Measurements from ENCODE around the gene INSL6. TPM values are rescaled to one million over a fixed set of nuclear protein-coding genes. Genes with fewer than 3 reads are reported as not detected.

The INSL6 gene, protein sequence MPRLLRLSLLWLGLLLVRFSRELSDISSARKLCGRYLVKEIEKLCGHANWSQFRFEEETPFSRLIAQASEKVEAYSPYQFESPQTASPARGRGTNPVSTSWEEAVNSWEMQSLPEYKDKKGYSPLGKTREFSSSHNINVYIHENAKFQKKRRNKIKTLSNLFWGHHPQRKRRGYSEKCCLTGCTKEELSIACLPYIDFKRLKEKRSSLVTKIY
- not detected for total RNA-seq

DNA sequence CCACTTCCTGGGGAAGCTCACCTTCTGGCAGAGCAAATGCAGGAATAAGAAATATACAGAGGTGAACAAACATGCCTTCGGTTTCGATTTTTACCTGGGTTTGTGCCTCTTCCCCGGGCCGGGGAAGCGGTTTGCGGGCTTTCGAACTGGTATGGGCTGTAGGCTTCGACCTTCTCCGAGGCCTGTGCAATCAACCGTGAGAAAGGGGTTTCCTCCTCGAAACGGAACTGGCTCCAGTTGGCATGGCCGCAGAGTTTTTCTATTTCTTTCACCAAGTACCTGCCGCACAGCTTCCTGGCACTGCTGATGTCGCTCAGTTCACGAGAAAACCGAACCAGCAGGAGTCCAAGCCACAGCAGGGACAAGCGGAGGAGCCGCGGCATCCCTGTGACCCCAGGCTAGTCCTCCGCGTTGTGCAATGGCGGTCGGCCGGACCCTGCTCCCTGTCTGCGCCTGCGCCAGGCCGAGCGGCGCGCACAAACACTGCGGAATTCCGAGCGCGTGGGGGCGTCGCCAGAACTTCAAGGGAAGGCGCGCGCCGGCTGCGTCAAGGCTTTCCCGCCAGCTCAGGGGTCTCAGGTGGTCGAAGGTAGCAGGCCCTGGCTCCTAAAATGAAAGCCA lies at the start of gene INSL6:
TSS of gene INSL6 (minus strand) at position 420 of the 621 bp plus-strand sequence. CDS start at position 383, 37 bp downstream.
- H3K4me3 ChIP-seq (ENCODE audit: low read depth, poor library complexity, severe bottlenecking): no peak within 1 kb of the TSS
- intact Hi-C loops (cut with DNase I; ENCODE audit: low total_unique reads): no loop called here
- DNase-seq (ENCODE audit: low spot score in 2 of 2): no peak
- 93 to 94% methylated on average over 44 of the region's 44 CpGs for WGBS, 2 donors
- TF ChIP-seq POLR2A (IDR thresholded peaks at IDR 0.05): no peak
- TF ChIP-seq, protein P1, sequence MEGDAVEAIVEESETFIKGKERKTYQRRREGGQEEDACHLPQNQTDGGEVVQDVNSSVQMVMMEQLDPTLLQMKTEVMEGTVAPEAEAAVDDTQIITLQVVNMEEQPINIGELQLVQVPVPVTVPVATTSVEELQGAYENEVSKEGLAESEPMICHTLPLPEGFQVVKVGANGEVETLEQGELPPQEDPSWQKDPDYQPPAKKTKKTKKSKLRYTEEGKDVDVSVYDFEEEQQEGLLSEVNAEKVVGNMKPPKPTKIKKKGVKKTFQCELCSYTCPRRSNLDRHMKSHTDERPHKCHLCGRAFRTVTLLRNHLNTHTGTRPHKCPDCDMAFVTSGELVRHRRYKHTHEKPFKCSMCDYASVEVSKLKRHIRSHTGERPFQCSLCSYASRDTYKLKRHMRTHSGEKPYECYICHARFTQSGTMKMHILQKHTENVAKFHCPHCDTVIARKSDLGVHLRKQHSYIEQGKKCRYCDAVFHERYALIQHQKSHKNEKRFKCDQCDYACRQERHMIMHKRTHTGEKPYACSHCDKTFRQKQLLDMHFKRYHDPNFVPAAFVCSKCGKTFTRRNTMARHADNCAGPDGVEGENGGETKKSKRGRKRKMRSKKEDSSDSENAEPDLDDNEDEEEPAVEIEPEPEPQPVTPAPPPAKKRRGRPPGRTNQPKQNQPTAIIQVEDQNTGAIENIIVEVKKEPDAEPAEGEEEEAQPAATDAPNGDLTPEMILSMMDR (IDR thresholded peaks at IDR 0.05): no peak

DNA sequence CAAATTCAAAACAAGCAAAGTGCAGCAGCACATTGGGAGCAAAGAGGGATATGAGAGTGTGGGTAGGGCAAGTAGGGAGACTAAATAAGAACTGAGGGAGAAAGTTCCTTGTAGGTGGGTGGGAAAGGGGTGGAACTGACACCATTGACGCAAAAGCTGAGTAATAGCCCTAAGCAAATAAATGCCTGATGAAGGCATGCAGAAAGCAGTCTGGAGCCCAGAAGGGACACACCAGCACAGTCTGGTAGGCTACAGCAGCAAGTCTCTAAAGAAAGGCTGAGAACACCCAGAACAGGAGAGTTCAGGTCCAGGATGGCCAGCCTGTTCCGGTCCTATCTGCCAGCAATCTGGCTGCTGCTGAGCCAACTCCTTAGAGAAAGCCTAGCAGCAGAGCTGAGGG lies 45.8 kb upstream of the INSL6 start, which contains the start of gene INSL4:
TSS of gene INSL4 (plus strand) at position 208 of the 400 bp plus-strand sequence. CDS start at position 313, 105 bp downstream.
- TF ChIP-seq, protein P1 (IDR thresholded peaks at IDR 0.05): no peak
- TF ChIP-seq POLR2A (IDR thresholded peaks at IDR 0.05): no peak
- intact Hi-C loops (cut with DNase I; ENCODE audit: low total_unique reads): no loop called here
- WGBS, 2 donors: 70 to 85% methylated on average over 2 of the region's 2 CpGs

DNA sequence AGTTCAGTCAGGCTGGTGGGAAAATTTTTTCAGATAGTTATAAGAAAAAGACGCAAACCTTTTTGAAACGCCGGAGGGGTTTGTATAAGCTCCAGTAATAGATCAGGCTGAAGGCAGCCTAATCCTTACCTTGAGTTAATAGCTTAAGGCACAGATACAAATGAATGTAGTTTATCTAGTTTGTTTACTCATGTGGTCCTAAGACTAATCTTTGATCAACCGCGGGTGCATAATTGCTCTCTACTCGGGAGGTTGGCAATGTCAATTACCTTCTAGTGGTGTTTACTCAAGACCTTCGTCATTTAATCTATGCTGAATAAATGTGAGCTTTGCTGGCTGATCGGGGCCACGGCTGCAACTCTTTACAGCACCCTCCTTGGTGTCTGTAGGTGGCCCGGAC lies 45.1 kb upstream of the INSL6 start:
- 54 to 55% methylated on average over 10 of the region's 10 CpGs for WGBS, 2 donors
- no peak for DNase-seq (ENCODE audit: low spot score in 2 of 2)
- H3K4me3 ChIP-seq (ENCODE audit: low read depth, poor library complexity, severe bottlenecking): no peak overlapping the region
- TF ChIP-seq, protein P1 (IDR thresholded peaks at IDR 0.05): no peak
- no peak for TF ChIP-seq POLR2A (IDR thresholded peaks at IDR 0.05)
- intact Hi-C loops (cut with DNase I; ENCODE audit: low total_unique reads): no loop called here

More for the DNA sequence above, 45.8 kb upstream of the INSL6 start, which contains the start of gene INSL4:
- no peak for DNase-seq (ENCODE audit: low spot score in 2 of 2)
- no peak within 1 kb of the TSS for H3K4me3 ChIP-seq (ENCODE audit: low read depth, poor library complexity, severe bottlenecking)

DNA sequence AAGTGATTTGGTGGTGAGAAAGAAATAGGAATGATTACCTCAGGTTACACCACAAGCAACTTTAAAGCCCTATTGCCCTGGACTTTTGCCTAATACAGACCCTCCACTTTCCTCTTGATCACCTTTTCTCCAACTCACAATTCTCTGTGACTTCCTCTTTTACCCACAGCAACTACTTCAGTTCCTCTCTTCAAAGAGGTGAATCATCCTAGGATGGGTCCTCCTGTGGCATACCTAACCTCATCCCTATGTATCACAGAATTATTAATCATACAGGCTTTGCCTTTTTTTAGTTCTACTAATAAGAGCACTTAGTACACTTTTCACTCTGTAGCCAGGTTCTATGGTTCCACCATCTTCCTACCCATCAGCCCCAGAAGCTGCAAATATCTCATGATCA lies 19.6 kb upstream of the INSL6 start:
- TF ChIP-seq, protein P1 (IDR thresholded peaks at IDR 0.05): no peak
- TF ChIP-seq POLR2A (IDR thresholded peaks at IDR 0.05): no peak
- intact Hi-C loops (cut with DNase I; ENCODE audit: low total_unique reads): no loop called here
- DNase-seq (ENCODE audit: low spot score in 2 of 2): no peak
- H3K4me3 ChIP-seq (ENCODE audit: low read depth, poor library complexity, severe bottlenecking): no peak overlapping the region

DNA sequence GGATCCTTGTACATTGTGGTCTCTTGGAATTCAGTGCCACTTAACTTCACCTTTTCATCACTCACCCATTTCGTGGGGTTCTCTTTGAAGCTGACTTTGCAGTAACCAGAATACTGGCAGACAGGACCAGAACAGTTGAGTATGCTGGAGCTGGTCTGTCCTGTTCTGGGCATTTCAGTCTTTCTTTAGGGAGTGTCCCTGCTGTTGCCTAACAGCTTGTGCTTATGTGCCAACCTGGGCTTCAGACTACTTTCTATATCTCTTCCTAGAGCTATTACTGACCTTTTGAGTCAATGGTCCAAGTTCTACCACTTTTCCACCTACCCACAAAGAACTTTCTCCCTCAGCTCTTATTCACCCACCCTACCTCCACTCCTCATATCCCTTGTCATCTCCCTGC lies 10.0 kb upstream of the INSL6 start:
- 31 to 37% methylated on average over 1 of the region's 1 CpG for WGBS, 2 donors
- no peak overlapping the region for H3K4me3 ChIP-seq (ENCODE audit: low read depth, poor library complexity, severe bottlenecking)
- intact Hi-C loops (cut with DNase I; ENCODE audit: low total_unique reads): loop anchor here (5.0 kb wide), 1 partner anchor 1313 kb away; no protein-coding TSS in a partner anchor
- TF ChIP-seq, protein P1 (IDR thresholded peaks at IDR 0.05): no peak
- DNase-seq (ENCODE audit: low spot score in 2 of 2): no peak
